Keratinocyte (primary cell): ENCODE results near the gene DCDC2C. TPM values are rescaled to one million over a fixed set of nuclear protein-coding genes. Genes with fewer than 3 reads are reported as not detected.

ENCODE experiments used
- DNase-seq: peaks from one replicate; pipeline ENCODE4 v3.0.0-alpha.2; 2011; ENCODE audit warnings: low read depth, missing footprints, low spot score
- FAIRE-seq: peaks from 2 replicates; lab custom pipeline; 2011; peaks lifted over from hg19 to GRCh38; lab: Jason Lieb, UNC
- H2AFZ ChIP-seq: 2 replicates; pipeline ENCODE4 v1.6.0; 2012; ENCODE audit warnings: low read length, control low read depth, inconsistent platforms; ENCODE audit not compliant: control insufficient read depth
- H3K27ac ChIP-seq: 2 replicates; pipeline ENCODE4 v1.5.1; 2011; ENCODE audit warnings: low read length; ENCODE audit not compliant: control insufficient read depth, insufficient read depth
- H3K27me3 ChIP-seq: 3 replicates; pipeline ENCODE4 v1.6.0; 2011; ENCODE audit warnings: low read length; ENCODE audit not compliant: control insufficient read depth, insufficient read depth; ENCODE audit errors: extremely low read depth
- H3K36me3 ChIP-seq, 2 experiments: 2 replicates in 1 of 2; 3 replicates in 1 of 2; pipeline ENCODE4 v1.5.1; 2011; ENCODE audit warnings: low read length in 2 of 2, mild to moderate bottlenecking in 1 of 2; ENCODE audit not compliant: control insufficient read depth in 2 of 2, insufficient read depth in 2 of 2; ENCODE audit errors: extremely low read depth in 1 of 2
- H3K4me1 ChIP-seq: 3 replicates; pipeline ENCODE4 v1.5.1; 2011; ENCODE audit warnings: low read length; ENCODE audit not compliant: control insufficient read depth, insufficient read depth; ENCODE audit errors: extremely low read depth
- H3K4me2 ChIP-seq: 3 replicates; pipeline ENCODE4 v1.6.0; 2011; ENCODE audit warnings: low read depth, low read length; ENCODE audit not compliant: control insufficient read depth, insufficient read depth; ENCODE audit errors: extremely low read depth
- H3K4me3 ChIP-seq, 3 experiments: fragments of 200-600 bp in 1 of 3; sonication (generic) in 1 of 3; 2 replicates in 2 of 3; 3 replicates in 1 of 3; pipeline ENCODE4 v1.5.1; 2011 to 2016; ENCODE audit warnings: low read length in 3 of 3, mild to moderate bottlenecking in 3 of 3, control low read depth in 2 of 3, inconsistent platforms in 1 of 3, low read depth in 1 of 3, mixed read lengths in 1 of 3, mixed run types in 1 of 3, moderate library complexity in 1 of 3; ENCODE audit not compliant: control insufficient read depth in 2 of 3, insufficient read depth in 2 of 3; ENCODE audit errors: extremely low read depth in 1 of 3
- H3K79me2 ChIP-seq: 2 replicates; pipeline ENCODE4 v1.6.0; 2012; ENCODE audit warnings: low read length; ENCODE audit not compliant: control insufficient read depth, insufficient read depth
- H3K9ac ChIP-seq: 3 replicates; pipeline ENCODE4 v1.6.0; 2011; ENCODE audit warnings: low read length; ENCODE audit not compliant: control insufficient read depth, insufficient read depth; ENCODE audit errors: extremely low read depth
- H3K9me1 ChIP-seq: 3 replicates; pipeline ENCODE4 v1.6.0; 2011; ENCODE audit warnings: low read length; ENCODE audit not compliant: control insufficient read depth, insufficient read depth; ENCODE audit errors: extremely low read depth
- H3K9me3 ChIP-seq: 2 replicates; pipeline ENCODE4 v1.5.1; 2012; ENCODE audit warnings: low read depth, low read length; ENCODE audit not compliant: control insufficient read depth
- H4K20me1 ChIP-seq: 3 replicates; pipeline ENCODE4 v1.6.0; 2011; ENCODE audit warnings: low read length; ENCODE audit not compliant: control insufficient read depth, insufficient read depth; ENCODE audit errors: extremely low read depth
- EZH2 ChIP-seq: IDR thresholded peaks from one replicate; pipeline ENCODE4 v1.6.1; 2012; ENCODE audit warnings: inconsistent platforms, mild to moderate bottlenecking, low read length, moderate library complexity
- dilution Hi-C: fragments of 300-500 bp; cut with MboI; formaldehyde crosslinking; loops from one replicate; pipeline ENCODE4 v1.7.0; 2020; ENCODE audit warnings: low sequenced_read_pairs; ENCODE audit not compliant: extremely low pct_ligation_motif_present
- polyA plus RNA-seq, 5 experiments: library from polyadenylated mRNA; depleted of rRNA in 3 of 5; stranded (reverse) in 3 of 5; stranded (forward) in 1 of 5; unstranded in 1 of 5; fragments of >200 nt; gene quantifications; 1 replicate in 1 of 5; 2 replicates in 3 of 5; 3 replicates in 1 of 5; pipeline versions ENCODE4 v1.2.1 to v1.2.3, GENCODE V29; 2011 to 2012; ENCODE audit warnings: missing spikeins in 2 of 5, low read depth in 1 of 5, low replicate concordance in 1 of 5
- TF ChIP-seq, protein P1 (sequence below), 3 experiments: IDR thresholded peaks in 1 of 3; conservative IDR thresholded peaks in 1 of 3; optimal IDR thresholded peaks in 1 of 3; 2 replicates in 2 of 3; 3 replicates in 1 of 3; pipeline versions ENCODE3 to v1.5.1; 2011; ENCODE audit warnings: low read length in 3 of 3, mild to moderate bottlenecking in 3 of 3, moderate library complexity in 2 of 3, control low read depth in 1 of 3, inconsistent platforms in 1 of 3; ENCODE audit not compliant: insufficient read depth in 2 of 3; ENCODE audit errors: extremely low read depth in 1 of 3

Gene DCDC2C
- polyA plus RNA-seq, 1 donor (not counting 4 experiments of a cell fraction or from before 2014, with no cell fraction given): not detected

GRCh38 chr2:3741867-3742602 is 38.7 kb downstream of the DCDC2C start:
- H3K79me2 ChIP-seq: no peaks in the 10 kb centered on the region
- H3K9ac ChIP-seq: no peak overlapping the region
- H4K20me1 ChIP-seq: no peaks in the 10 kb centered on the region
- H3K4me2 ChIP-seq: no peak overlapping the region
- H3K27ac ChIP-seq: no peak overlapping the region
- H3K9me1 ChIP-seq: no peaks in the 10 kb centered on the region
- no peak overlapping the region for H2AFZ ChIP-seq
- no peaks in the 10 kb centered on the region for H3K4me1 ChIP-seq
- no peak overlapping the region for H3K4me3 ChIP-seq
- no peak for DNase-seq
- TF ChIP-seq, protein P1, sequence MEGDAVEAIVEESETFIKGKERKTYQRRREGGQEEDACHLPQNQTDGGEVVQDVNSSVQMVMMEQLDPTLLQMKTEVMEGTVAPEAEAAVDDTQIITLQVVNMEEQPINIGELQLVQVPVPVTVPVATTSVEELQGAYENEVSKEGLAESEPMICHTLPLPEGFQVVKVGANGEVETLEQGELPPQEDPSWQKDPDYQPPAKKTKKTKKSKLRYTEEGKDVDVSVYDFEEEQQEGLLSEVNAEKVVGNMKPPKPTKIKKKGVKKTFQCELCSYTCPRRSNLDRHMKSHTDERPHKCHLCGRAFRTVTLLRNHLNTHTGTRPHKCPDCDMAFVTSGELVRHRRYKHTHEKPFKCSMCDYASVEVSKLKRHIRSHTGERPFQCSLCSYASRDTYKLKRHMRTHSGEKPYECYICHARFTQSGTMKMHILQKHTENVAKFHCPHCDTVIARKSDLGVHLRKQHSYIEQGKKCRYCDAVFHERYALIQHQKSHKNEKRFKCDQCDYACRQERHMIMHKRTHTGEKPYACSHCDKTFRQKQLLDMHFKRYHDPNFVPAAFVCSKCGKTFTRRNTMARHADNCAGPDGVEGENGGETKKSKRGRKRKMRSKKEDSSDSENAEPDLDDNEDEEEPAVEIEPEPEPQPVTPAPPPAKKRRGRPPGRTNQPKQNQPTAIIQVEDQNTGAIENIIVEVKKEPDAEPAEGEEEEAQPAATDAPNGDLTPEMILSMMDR (optimal IDR thresholded peaks at IDR 0.05 in 1 of 3, IDR thresholded peaks at IDR 0.05 in 1 of 3, conservative IDR thresholded peaks at IDR 0.05 in 1 of 3; ENCODE audit: extremely low read depth in 1 of 3, insufficient read depth in 2 of 3, low read length in 3 of 3): no peak
- TF ChIP-seq EZH2: no peak
- H3K36me3 ChIP-seq: no peaks in the 10 kb centered on the region
- H3K9me3 ChIP-seq: no peaks in the 10 kb centered on the region
- dilution Hi-C loops: no loop called here
- H3K27me3 ChIP-seq: no peaks in the 10 kb centered on the region
- FAIRE-seq: no peak

DNA sequence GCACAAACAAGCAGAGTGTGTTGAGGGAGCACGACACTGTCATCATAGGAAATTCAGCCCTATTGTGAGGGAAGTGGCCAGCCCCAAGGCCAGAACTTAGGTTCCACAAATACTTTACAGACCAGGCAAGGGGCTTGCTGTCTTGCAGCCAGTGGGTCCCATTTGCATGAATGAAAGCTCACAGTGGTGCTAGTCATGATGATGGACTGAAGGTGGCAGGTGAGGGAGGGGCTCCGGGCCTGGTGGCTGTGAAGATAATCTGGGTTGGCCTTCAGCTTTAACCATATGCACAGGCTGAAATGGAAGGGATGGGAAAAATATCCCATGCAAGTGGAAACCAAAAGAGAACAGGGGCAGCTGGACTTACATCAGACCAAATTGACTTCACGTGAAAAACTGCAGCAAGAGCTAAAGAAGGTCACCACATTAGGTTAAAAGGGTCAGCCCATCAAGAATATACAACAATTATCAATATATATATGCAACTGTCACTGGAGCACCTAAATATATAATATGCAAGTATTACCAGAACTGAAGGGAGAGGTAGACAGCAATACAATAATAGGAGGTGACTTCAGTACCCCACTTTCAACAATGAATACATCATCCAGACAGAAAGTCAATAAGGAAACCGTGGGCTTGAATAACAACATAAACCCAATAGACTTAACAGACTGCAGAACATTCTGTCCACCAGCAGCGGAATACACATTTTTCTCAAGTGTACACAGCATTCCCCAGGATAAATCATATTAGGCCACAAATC is 39.6 kb downstream of the DCDC2C start:
- H3K9me1 ChIP-seq: no peaks in the 10 kb centered on the region
- H3K36me3 ChIP-seq: no peaks in the 10 kb centered on the region
- dilution Hi-C loops: no loop called here
- no peak overlapping the region for H3K4me2 ChIP-seq
- DNase-seq (no peak), FAIRE-seq (no peak)
- no peaks in the 10 kb centered on the region for H4K20me1 ChIP-seq
- no peaks in the 10 kb centered on the region for H3K79me2 ChIP-seq
- no peak overlapping the region for H3K4me3 ChIP-seq
- no peaks in the 10 kb centered on the region for H3K9me3 ChIP-seq
- no peak overlapping the region for H2AFZ ChIP-seq
- H3K27ac ChIP-seq: no peak overlapping the region
- H3K27me3 ChIP-seq: no peaks in the 10 kb centered on the region
- no peaks in the 10 kb centered on the region for H3K4me1 ChIP-seq
- no peak overlapping the region for H3K9ac ChIP-seq
- no peak for TF ChIP-seq EZH2
- TF ChIP-seq, protein P1 (optimal IDR thresholded peaks at IDR 0.05 in 1 of 3, IDR thresholded peaks at IDR 0.05 in 1 of 3, conservative IDR thresholded peaks at IDR 0.05 in 1 of 3; ENCODE audit: extremely low read depth in 1 of 3, insufficient read depth in 2 of 3, low read length in 3 of 3): no peak
